Measurements from ENCODE around the gene KRT6B.
"Not testable (repeated sequence)": the region's sequence is repeated elsewhere in the genome, so short reads cannot be mapped to it uniquely, and the experiment has no call there.

KRT6B gene

GRCh38 chr12:52413202-52413601 is 38.7 kb downstream of the KRT6B start:
- no peak for DNase-seq (ENCODE audit: low spot score)

- no peak for DNase-seq (ENCODE audit: low spot score)
Measured at GRCh38 chr12:52411815-52412214, 40.1 kb downstream of the KRT6B start.

- not testable (repeated sequence) for DNase-seq (ENCODE audit: low spot score)
Measured at GRCh38 chr12:52410589-52411248, 41.2 kb downstream of the KRT6B start.

- no peak for DNase-seq (ENCODE audit: low spot score)
Measured at GRCh38 chr12:52407918-52408317, 44.0 kb downstream of the KRT6B start.

- no peak for DNase-seq (ENCODE audit: low spot score)
Measured at GRCh38 chr12:52405922-52406385, 46.0 kb downstream of the KRT6B start, which contains the start of gene KRT82. KRT82 (minus strand) TSS chr12:52406335; CDS start chr12:52406277, 58 bp downstream.

GRCh38 chr12:52404951-52405350 is 47.0 kb downstream of the KRT6B start:
- no peak for DNase-seq (ENCODE audit: low spot score)

GRCh38 chr12:52403561-52403960 is 48.4 kb downstream of the KRT6B start:
- no peak for DNase-seq (ENCODE audit: low spot score)

- no peak for DNase-seq (ENCODE audit: low spot score)
Measured at GRCh38 chr12:52402873-52403540, 48.9 kb downstream of the KRT6B start.

GRCh38 chr12:52402377-52402776 is 49.6 kb downstream of the KRT6B start:
- DNase-seq (ENCODE audit: low spot score), result no peak

- no peak for DNase-seq (ENCODE audit: low spot score)
Measured at GRCh38 chr12:52401926-52402325, 50.0 kb downstream of the KRT6B start.

GRCh38 chr12:52401526-52401925 is 50.4 kb downstream of the KRT6B start:
- DNase-seq (ENCODE audit: low spot score), result no peak

GRCh38 chr12:52400906-52401305 is 51.0 kb downstream of the KRT6B start:
- no peak for DNase-seq (ENCODE audit: low spot score)

GRCh38 chr12:52399756-52400155 is 52.2 kb downstream of the KRT6B start:
- DNase-seq (ENCODE audit: low spot score), result no peak

GRCh38 chr12:52398176-52398575 is 53.8 kb downstream of the KRT6B start:
- peak; percentile 14 for DNase-seq (ENCODE audit: low spot score)

GRCh38 chr12:52396656-52397055 is 55.3 kb downstream of the KRT6B start:
- DNase-seq (ENCODE audit: low spot score), result no peak
